ENCODE measurements around the gene NELL1.

GRCh38 chr11:20670932-20671403 lies 1.6 kb downstream of the NELL1 start:
- no peak for TF ChIP-seq CTCF (IDR thresholded peaks at IDR 0.05 in 8 of 11, conservative IDR thresholded peaks at IDR 0.05 in 3 of 11)
- no peak for TF ChIP-seq POLR2AphosphoS5 (IDR thresholded peaks at IDR 0.05)

All from spleen (tissue), 7 donors.